Globus pallidus (tissue), 1 donor: ENCODE measurements around the gene LAMA5.

Source experiments
- DNase-seq: peaks from one replicate; pipeline ENCODE4 v3.0.0-alpha.2; 2015; ENCODE audit warnings: low spot score

Gene LAMA5

DNA sequence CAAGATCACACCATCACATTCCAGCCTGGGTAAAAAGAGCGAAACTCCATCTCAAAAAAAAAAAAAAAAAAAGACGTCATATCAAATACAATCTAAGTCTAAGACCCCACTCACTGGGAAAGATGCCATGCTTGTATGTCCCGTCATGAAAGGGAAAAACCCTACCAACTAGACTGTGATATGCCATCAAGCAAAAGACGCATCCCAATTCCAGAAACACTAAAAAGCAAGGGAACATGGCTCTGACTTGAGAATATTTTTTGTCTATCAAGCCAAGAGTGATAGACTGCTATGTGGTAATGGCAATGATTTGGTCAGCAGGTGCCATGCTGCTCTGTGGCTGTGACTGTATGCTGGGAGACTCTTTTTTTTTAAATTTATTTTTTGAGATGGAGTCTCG, 23.0 kb downstream of the LAMA5 start:
- no peak for DNase-seq

DNA sequence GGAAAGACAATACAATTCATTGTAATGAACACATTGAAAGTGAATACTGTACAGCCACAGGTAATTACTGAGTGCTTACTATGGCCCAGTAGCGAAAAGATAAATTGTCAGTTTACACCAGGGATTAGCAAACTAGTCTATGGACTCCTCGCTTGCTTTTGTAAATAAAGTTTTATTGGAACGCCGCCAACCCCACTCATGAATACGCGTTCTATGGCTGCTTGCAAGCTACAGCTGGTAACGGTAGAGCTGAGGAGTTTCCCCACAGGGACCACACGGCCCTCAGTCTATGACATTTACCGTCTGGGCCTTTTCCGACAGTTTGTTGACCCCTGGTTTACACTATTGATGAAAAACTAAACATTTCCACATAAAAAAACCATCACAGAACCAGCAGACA, 24.2 kb downstream of the LAMA5 start:
- DNase-seq, result no peak

DNA sequence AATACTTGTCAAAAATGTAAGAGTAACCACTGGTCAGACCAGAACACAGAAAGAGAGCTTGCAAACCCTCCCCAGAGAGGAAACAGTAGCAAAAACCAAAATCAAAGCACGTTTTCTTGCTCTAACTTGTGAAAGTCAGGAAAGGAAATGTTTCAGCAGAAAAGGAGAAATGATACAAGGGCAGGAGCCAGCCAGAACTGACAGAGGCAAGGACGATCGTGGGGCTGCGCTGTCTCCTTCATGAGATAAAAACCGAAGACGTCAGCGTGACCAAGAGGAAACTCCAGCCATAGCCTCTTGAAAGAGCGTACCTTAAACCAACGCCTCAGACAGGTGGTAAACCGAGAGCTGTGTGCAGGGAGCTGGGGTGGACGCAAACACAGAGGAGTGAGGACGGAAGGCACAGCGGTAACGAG, 27.5 kb downstream of the LAMA5 start:
- peak; percentile 23 for DNase-seq

DNA sequence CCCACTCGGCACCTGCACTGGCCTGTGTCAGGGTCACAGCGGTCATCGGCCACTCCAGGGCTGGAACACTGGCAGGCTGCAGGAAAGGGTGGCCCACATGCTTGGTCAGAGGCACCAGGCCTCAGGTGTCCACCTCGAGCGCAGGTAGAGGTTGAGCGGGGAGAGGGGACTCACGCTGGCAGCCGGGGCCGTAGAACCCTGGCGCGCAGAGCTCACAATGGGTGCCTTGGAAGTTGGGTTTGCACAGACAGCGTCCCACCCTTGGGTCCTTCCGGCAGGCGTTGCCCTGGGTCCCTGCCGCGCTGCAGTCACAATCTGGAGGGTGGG, 28.9 kb downstream of the LAMA5 start:
- DNase-seq, result no peak

DNA sequence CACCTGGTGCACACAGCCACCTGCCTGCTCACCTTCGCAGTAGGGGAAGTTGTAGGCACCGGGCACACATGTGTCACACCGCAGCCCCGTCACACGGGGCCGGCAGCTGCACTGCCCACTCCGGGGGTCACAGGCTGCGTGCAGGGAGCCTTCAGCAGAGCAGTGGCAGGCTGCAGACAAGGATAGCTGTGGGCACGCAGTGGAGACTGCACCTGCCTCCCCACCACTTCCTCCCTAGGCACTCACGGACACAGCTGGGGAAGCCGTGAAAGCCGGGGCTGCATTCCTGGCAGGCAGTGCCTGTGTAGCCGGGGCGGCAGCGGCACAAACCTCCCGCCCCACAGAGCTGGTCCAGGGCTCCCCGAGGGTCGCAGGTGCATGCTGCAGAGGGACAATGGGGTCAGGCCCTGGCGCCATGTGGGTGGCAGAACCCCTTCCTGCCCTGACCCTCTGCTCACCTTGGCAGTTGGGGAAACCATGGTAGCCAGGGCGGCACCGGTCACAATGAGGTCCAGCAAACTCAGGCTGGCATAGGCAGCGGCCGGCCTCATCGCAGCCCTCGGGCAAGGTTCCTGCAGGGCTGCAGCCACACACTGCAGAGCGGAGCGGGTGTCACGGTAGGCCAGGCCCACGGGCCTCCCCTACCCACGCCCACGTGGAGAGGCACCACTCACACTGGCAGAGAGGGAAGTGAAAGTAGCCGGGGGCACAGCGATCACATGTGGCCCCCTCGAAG, 29.4 kb downstream of the LAMA5 start:
- DNase-seq, result no peak

DNA sequence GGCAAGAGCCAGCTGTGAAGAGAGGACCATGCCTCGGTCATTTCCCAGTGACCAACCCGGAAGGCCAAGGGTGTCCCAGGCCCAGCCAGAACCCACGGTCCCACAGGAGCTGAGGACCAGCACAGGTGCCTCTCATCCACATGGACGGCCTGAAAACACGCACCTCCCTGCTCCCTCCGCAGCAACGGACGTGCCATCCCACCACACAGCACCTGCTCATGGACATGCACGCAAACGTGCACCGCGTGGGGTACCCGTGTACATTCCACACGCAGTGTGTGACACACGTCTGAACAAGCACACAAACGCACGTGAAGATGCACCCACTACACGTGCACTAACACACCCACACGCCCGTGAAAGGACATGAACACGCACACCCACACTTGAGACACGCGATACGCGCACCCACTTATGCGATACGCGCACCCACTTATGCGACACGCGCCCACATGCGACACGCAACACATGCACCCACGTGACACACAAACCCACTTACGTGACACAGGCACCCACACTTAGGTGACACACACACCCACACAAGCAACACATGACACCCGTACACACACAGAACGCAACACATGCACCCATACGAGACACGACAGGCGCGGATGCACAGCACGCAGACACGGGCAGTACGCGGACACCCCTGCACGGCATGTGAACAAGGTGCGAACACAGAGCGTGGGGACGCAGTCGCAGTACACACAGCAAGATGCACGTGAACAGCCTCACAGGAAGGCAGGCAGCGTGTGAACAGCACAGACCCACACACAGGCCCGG, 30.1 kb downstream of the LAMA5 start:
- no peak for DNase-seq

DNA sequence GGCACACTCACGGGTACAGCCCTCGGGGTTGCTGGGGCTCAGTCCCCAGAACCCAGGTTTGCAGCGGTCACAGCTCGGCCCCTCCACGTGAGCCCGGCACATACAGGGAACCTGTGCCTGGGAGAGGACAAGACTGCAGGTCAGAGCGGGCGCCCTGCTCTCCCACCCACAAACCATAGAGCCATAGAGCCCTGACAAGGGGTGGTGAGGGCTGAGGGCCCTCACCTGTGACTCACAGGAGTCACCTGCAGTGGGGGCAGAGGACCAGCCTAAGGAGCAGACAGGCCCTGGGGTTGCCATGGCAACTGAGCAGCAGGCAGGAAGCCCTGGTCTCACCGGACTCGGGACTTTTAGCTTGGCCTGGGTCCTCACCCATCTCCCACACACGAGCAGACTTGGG, 30.8 kb downstream of the LAMA5 start:
- no peak for DNase-seq

DNA sequence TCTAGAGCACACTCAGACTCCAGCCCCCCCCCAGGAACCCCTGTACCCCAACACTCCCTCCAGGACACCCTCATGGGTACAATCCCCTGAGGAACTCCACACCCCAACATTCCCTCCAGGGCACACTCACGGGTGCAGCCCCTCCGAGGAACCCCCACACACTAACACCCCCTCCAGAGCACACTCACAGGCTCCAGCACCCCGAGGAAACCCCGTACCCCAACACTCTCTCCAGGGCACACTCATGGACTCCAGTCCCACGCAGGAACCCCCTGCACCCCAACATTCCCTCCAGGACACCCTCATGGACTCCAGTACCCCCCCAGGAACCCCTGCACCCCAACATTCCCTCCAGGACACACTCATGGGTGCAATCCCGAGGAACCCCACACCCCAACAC, 31.6 kb downstream of the LAMA5 start:
- no peak for DNase-seq

DNA sequence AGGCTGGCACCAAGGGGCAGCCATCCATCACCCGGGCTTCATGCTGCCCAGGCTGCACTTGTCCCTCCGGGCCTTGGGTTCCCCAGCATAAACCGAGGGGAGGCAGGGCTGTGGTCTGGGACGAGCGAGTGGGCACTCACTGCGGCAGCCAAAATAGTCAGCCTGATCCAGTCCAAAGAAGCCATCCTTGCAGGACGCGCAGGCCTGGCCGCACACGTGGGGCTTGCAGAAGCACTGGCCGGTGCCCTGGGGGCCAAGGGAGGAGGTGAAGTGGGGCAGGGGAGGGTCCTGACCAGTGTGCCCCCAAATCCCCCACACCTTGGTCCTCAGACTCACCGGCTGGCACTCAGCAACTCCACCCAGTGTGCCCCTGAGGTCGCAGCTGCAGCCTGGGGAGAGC, 32.2 kb downstream of the LAMA5 start:
- no peak for DNase-seq

DNA sequence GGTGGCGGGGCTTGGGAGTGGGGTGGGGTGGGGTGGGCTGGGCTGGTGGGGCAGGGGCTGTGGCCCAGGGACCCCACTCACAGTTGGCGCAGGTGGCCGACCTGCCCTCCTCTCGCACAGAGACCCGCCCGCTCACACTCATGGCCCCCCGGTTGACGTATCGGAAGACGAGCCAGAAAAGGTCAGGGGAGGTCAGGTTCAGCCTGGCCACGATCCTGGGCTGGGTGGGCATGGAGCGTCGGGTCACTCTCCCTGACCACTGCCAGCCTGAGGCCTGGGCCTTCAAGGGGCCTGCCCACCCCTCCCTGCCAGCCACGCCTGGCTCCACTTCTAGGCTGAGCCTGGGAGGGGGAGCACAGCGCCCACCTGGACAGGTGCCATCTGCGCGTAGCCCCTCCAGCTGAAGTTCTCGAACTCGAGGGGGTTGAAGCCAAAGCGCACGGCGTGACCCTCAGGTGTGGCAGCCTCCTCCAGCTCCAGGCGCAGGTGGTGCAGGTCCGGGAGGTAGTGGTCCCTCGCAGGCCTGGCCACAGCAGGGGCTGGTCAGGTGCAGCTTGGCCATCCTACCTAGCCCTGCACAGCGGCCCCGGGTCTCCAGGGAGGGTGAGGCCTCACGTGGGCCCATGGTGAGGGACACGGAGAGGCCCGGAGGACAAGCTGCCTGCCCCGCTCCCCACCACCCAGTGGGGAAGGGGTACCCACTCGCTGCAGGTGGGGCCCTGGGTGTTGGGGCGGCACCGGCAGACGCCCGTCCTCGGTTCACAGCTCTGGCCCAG, 33.1 kb downstream of the LAMA5 start:
- no peak for DNase-seq

DNA sequence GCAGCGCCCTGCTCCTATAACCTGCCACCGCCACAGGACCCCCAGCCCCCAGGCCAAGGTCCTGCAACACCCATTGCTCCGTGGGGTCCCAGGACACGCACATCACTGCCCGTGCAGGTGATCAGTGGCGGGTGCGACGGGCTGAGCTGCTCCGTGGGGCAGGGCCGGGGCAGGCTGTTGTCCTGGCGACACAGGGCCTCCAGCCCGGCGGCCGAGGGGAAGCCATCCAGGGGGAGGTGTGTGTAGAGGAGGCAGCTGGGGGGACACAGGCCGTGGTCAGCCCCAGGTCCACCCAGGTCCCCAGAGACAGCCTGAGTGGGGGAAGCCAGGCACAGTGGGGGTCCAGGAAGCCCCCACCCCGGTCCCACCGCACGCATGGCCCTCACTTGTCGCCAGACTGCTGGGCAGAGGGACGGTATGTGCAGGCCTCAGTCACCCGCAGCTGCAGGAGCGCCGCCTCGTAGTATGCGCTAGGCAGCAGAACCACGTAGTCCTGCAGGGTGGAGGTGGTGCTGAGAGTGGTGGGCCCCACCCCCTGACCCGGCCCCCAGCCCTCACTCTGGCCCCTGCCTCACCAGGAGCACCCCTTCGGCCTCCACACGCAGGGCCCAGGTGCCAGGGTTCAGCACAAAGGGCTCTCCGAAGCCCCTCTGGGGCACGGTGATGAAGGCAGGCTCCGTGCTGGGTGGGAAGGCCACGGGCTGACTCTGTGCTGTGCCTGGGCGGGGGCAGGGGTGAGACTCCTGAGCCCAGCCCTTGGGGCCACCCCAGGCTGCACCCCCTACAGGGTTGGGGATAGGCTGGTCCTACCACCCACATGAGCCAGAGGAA, 33.9 kb downstream of the LAMA5 start:
- DNase-seq, result no peak

DNA sequence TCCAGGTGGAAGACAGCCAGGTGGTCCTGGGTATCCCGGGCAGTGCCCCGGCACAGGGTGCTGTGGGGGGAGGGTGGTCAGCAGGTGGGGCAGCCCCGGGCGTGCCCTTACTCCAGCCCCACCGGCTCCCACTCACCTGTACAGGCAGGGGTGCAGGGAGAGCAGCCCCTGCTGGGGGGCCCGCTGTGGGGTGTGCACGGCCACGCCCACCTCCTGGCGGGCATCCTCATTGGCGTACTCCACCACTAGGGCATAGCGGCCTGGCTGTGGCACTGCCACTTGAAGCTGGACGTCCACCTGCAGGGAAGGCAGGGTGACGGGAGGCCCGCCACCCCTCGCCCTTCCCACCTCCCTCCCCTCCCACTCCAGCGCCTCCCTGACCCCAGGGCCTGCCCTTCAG, 34.7 kb downstream of the LAMA5 start:
- no peak for DNase-seq

DNA sequence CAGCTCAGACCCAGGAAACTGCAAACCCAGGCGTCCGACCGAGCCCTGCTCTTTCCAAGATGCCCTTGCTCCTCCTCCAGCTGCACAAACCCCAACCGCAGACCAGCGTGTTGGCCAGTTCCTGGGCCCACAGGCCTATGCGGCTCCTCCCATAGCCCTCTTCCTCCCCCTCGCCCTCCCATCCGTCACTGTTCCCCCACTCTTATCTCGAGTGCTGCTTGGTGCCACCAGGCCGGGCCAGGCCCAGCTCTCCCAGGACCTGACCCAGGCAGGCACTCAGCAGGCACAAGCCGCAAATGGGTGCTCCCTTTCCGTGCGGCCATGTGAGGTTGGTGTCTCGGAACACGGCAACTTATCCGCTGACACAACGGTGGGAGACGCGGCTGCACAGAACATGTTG, 35.8 kb downstream of the LAMA5 start:
- DNase-seq, result no peak

DNA sequence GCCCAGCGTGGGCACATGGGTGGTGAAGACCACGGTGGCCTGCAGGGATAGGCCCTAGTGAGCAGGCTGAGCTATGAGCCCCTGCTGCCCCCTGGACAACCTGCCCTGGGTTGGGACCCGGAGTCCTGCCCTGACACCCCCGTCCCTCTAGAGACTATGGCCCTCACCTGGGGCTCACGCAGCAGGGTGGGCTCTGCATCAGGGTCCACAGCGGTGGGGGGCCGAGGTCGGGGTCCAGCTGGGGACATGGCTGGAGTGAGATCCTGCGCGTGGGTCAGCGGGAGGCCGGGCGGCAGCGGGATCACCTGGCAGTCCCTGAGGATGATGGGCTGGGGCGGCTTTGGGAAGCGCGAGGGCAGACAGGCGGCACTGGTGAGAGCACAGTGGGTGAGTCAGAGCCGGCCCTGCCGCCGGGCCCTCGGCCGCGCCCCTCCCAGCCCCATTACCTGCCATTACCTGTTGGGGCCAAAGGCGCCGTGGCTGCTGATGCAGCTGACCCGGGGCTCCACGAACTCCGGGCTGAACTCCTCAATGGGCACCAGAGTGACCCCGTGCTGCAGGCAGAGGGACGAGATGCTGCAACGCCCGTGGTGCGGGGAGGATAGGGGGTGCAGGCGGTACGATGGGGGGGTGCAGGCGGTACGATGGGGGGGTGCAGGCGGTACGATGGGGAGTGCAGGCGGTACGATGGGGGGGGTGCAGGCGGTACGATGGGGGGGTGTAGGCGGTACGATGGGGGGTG, 36.4 kb downstream of the LAMA5 start:
- DNase-seq, result no peak

DNA sequence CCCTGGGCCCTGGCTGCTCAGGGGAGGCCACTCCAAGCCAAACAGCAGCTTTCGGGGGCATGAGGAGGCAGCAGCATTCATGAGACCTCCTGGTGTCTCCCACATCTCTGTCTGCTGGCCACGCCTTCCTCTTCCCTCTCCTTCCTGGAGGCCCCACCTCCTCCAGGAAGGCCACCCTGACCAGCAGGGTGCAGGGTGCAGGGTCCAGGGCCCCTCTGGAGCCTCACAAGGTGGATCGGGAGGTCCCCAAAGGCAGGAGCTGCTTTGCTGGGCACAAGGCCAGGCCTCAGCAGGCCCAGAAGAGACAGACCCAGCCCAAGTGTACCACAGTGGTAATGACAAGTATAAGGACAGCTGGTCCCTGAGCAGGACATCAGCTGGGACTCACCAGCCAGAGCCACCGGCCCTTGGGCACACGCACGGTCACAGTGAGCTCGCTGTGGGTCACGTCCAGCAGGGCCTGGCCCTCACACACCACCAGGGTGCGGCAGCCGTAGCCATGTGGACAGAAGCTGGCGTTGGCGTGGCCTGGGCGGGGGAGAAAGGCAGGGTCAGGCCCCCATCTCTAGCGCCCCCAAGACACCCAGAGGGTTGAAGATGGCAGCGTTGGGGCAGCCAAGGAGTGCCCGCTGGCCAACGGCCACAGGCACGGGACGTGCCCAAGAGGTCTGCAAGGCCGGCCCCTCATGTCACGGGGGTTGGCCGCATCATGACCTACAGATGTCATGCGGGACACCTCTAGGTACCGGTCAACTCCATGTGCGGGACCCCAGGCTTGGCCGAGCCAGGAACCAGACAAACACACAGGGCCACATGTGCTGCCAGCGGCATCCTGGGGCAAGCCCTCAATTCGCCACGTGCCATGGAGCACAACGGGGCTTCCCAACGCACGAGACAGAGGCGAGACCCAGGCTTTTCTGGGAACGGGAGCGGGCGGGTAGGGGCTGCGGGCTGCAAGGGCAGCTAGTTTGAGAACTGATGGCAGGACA, 37.4 kb downstream of the LAMA5 start:
- no peak for DNase-seq

DNA sequence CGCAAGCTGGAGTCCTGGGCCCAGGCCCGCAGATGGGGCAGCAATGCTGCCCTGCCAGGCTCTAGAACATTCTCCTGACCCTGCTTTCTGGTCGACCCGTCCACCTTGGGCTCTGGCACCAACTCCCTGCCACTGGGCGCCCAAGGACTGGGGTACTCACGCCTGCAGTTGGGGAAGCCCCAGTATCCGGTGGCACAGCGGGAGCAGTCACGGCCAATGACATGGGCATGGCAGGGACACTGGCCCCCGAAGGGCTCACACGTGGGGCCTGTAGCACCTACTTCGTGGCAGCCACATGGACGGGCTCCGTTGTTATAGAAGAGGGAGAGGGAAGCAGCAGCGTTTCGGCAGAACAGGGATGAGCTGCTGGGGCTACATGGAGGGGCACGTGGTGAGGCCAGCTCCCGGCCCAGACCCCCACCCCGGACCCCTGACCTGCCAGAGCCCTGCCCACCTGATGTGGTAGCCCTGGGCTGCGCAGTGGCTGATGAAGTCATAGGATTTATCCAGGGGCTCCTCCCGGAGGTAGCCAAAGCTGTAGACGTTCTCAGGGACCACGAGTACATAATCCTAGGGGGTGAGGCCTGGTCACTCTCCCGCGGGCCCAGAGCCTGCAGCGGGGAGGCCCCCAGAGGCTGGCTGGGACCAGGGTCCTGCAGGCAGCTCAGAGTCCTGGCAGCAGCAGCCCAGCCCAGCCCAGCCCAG, 38.3 kb downstream of the LAMA5 start:
- no peak for DNase-seq

DNA sequence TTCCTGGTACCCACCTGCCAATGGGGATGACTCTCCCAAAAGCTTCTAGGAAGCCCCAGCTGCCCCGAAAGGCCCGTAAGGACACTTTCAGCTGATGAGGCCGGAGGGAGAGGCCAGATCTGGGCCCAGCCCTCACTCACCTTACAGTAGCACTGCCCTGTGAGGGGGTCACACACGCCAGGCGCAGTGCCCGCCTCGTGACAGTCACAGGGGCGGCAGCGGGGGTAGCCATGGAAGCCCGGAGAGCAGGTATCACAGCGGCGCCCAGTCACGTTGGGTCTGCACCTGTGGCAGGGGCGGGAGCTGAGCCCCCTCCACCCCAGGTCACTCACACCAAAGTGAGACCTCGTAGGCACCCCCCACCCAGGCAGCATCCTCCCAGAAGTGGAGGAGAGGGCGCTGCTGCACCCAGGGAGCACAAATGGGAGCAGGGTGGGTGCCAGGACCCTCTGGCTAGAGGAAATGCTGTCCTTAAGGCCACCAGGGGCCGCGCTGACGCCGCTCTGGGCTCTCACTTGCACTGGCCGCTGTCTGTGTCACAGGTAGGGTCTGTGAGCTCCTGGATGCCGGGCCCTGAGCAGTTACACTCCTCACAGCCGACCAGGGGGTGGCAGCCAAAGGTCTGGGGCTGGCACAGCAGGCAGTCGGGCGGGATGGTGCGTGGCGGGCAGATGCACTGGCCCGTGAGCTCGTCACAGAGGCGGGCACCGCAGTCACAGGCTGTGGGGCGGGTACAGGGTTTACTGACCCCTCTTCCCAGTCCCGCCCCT, 39.2 kb downstream of the LAMA5 start:
- DNase-seq, result no peak

DNA sequence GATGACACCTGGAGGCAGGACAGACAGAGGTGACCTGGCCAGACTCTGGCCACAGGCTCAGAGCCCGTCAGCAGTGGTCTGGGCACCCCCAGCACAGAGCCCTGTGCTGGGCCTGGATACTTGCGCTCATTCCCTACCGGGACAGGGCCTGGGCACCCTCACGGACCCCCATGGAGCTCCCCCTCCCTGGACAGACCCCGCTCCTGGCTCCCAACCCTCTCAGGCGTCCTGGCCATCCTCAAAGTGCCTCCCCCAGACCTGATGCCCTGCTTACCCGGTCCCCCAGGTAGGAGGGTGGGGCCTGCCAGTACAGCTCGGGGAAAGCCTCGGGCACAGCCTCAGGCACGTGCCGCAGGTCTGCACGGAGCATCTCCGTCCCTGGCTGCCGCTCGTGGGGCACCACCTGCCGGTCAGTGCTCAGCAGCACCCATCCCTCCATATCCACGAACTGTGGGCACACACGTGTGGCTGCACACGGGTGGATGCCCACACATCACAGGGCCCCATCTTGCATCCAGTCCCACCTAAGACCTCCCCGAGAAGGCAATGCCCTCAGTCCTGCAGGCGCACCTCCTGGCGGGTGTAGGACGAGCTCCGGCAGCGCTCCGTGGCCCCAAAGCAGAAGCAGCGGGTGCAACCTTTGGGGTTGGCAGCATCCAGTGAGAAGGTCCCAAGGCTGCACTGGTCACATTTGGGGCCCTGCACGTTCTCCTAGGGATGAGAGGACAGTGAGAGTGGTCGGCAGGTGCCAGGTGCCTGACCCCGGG, 40.0 kb downstream of the LAMA5 start:
- no peak for DNase-seq
